Medulla oblongata (tissue), 1 donor: ENCODE data around the gene RAB40C.

Experiments used
- DNase-seq: peaks from one replicate; pipeline ENCODE4 v3.0.0-alpha.2; 2015; ENCODE audit errors: extremely low spot score

Gene RAB40C

DNA sequence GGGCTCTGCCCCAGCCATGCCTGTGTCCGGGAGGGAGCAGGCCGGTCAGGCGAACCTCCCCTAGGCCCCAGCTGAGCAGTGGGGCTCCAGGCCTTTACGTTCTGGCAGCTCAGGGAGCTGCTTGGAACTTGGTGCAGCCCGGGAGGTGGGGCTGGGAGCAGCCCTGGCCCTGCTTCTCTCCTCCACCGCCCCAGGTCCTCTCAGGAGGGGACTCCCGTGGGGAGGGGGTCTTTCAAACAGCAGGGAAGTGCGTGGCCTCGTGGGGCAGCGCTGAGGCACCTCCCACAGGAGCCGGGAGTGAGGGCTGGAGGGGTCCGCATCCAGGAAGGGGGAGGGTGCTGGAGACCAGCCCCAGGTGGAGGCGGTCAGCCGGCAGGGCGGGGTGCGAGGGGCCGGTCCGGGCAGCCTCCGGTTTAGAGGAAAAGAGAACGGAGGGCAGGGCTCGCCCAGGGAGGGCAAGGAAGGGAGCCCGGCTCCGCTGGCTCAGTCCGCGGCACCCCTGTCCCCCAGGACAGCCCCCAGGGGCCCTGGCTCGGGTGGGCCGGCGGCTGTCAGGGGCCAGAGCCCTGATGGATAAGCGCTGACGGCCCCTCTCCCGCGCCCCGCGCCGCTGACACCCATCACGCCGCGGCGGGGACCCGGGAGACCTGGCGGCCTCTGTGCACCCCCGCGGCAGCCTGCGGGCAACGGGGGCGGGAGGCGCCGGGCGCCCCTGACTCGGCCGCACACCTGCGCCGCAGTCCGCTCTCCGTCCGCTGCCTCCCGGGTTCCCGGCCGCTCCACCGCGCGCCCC is 30.3 kb upstream of the RAB40C start:
- no peak for DNase-seq

DNA sequence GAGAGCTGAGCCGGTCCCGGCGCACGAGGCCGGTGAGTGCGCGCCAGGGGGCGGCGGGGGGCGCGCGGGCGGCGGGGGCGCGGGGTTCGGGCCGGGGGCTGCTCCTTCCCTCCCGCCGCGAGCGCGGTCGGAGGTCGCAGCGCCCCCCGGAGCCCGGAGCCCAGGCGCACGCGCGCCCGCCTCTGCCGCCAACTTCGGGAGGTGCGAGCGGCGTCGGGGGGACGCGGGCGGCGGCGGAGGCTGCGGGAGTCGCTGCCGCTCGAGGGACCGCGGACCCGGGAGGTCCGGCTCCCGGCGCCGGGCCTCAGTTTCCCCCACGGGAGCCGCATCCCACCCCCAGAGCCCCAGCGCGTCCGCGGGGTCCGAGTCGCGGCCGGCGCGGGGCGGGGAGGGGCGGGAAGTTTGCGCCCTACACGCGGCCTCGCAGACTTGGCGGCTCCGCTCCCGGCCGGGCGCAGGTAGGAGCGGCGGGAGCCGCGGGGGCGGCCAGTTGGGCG is 29.6 kb upstream of the RAB40C start, which contains the start of gene PRR35:
PRR35 (plus strand) TSS at position 191 of the 497 bp plus-strand sequence. CDS start 2,901 bp downstream, outside the sequence.
- DNase-seq, result no peak

- no peak for DNase-seq
Observed at GRCh38 chr16:560701-561412, 29.0 kb upstream of the RAB40C start.

DNA sequence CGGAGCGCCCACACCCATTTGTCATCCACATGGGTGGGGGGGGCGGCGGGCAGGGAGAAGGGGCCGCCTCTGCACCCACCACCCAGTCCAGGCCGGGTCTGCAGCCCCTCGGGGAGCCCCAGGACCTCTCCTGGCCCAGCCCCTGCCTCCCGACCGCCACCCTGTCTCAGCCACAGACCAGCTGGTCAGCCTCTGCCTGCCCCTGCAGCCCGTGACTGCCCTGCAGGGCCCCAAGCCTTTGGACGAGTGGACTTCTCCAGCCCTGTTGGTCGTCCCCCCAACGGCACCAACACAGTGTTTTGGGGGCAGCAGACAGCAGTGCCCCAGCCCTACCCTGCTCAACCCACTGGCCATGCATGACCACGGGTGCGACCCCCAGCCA is 28.5 kb upstream of the RAB40C start:
- DNase-seq, result no peak

- DNase-seq, result no peak
Observed at GRCh38 chr16:561957-562938, 27.6 kb upstream of the RAB40C start.

GRCh38 chr16:563072-563644 is 26.7 kb upstream of the RAB40C start:
- DNase-seq, result no peak

DNA sequence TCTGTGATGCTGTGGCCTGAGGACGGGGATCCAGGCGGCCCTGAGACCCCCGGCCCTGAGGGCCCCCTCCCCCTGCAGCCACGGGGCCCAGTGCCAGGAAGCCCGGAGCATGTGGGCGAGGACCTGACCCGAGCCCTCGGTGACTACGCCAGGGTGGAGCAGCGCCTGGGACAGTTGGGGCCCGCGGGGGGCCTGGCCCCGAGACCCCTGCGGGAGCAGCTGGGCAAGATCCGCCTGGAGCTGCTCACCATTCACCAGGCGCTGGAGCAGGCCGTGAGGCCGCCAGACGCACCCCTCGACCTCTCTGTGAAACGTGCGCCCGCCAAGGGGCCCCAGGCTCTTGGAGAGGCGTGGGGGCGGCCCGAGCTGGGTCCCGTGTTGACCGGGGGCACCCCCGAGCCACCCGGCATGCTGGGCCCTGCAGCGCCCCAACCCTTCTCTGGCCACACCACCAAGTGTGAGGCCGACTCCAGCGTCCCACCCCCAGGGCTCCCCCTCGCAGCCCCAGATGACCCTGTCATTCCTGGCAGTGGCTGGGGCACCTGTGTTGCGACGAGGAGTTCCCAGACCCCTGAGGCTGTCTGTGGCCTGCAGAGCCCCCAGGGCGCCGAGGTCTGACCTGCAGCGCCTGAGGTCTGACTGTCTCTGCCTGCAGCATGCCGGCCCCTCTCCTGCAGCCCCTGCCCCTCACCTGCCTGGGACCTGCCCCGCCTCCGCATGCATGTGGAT is 25.0 kb upstream of the RAB40C start:
- DNase-seq, result no peak

- no peak for DNase-seq
Observed at GRCh38 chr16:565419-566330, 24.2 kb upstream of the RAB40C start.

- DNase-seq, result peak; percentile 24
Observed at GRCh38 chr16:566475-567372, 23.1 kb upstream of the RAB40C start, which contains the start of gene NHLRC4. TSS of gene NHLRC4 (plus strand) at chr16:567005. CDS start at chr16:568048, 1,043 bp downstream.

DNA sequence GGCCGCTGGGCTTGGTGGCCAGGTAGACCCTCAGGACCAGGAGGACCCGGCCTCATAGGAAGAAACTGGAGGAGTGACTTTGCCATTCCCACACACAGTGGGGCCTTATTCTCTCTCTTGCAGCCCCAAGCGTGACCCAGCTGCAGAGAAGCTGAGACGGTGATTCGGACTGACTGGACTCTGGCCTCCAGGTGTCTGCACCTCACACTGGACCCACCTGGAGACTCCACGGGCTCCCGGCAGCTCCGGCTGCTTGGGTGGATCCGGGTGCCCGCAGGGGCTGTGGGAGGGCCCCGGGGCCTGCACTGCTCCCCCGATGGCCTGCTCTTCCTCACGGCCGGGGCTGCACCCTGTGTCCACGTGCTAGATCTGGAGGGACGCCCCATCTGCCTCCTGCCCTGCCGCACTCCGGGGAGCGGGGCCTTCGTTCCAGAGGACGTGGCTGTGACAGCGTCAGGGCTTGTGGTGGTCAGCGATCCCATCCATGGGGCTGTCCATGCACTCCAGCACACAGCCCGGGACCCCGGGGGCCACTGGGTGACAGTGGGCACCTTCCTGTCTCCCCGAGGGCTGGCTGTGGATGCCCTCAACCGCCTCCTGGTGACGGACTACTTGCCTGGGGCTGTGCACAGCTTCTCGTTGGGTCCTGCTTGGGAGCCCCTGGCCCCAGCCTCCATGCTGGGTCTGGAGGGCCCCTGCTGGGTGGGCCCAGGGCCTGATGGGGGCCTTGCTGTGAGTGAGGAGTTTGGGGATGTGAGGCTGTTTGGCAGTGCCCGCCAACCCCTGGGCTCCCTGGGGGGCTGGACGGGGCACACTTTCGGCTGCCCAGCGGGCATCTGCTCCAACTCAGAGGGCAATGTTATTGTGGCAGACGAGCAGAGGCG is 22.3 kb upstream of the RAB40C start:
- no peak for DNase-seq

GRCh38 chr16:568401-569258 is 21.2 kb upstream of the RAB40C start:
- no peak for DNase-seq

- DNase-seq, result peak; percentile 17
Observed at GRCh38 chr16:569445-570254, 20.2 kb upstream of the RAB40C start, which contains the start of gene PIGQ. TSS of gene PIGQ (plus strand) at chr16:569968. CDS start at chr16:574075, 4,107 bp downstream.

GRCh38 chr16:572865-573650 is 16.8 kb upstream of the RAB40C start:
- DNase-seq, result no peak

DNA sequence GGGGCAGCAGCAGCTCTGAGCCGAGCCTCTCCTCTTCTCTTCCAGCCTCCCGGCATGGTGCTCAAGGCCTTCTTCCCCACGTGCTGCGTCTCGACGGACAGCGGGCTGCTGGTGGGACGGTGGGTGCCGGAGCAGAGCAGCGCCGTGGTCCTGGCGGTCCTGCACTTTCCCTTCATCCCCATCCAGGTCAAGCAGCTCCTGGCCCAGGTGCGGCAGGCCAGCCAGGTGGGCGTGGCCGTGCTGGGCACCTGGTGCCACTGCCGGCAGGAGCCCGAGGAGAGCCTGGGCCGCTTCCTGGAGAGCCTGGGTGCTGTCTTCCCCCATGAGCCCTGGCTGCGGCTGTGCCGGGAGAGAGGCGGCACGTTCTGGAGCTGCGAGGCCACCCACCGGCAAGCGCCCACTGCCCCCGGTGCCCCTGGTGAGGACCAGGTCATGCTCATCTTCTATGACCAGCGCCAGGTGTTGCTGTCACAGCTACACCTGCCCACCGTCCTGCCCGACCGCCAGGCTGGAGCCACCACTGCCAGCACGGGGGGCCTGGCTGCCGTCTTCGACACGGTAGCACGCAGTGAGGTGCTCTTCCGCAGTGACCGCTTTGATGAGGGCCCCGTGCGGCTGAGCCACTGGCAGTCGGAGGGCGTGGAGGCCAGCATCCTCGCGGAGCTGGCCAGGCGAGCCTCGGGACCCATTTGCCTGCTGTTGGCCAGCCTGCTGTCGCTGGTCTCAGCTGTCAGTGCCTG is 15.7 kb upstream of the RAB40C start:
- DNase-seq, result no peak
